Liver (tissue), 3 donors: ENCODE measurements around the gene FLOT1.
A peak's percentile ranks its signal among the peaks of the same experiment; 100 is the strongest.

Source experiments
- EGR1 ChIP-seq, 2 donors: IDR thresholded peaks; 2 replicates each; pipeline ENCODE4 v1.6.1; 2016 to 2018; ENCODE audit warnings: antibody characterized with exemption in 2 of 2, low read depth in 2 of 2
- FOXA1 ChIP-seq: IDR thresholded peaks from 2 replicates; pipeline ENCODE4 v1.6.1; 2016; ENCODE audit warnings: antibody characterized with exemption
- GABPA ChIP-seq, 2 donors: IDR thresholded peaks in 1 of 2; conservative IDR thresholded peaks in 1 of 2; 2 replicates each; pipeline ENCODE4 v1.6.1; 2016; ENCODE audit warnings: antibody characterized with exemption in 2 of 2, mild to moderate bottlenecking in 1 of 2, moderate library complexity in 1 of 2
- HNF4A ChIP-seq, 2 donors: conservative IDR thresholded peaks; 2 replicates each; pipeline ENCODE4 v1.6.1; 2016; ENCODE audit warnings: antibody characterized with exemption in 2 of 2, mild to moderate bottlenecking in 2 of 2
- JUND ChIP-seq, 2 donors: IDR thresholded peaks; 2 replicates each; pipeline ENCODE4 v1.6.1; 2016; ENCODE audit warnings: antibody characterized with exemption in 2 of 2
- MAX ChIP-seq: IDR thresholded peaks from 2 replicates; pipeline ENCODE4 v1.6.1; 2016; ENCODE audit warnings: antibody characterized with exemption
- RAD21 ChIP-seq, 2 donors: IDR thresholded peaks; 2 replicates each; pipeline ENCODE4 v1.6.1; 2016; ENCODE audit warnings: antibody characterized with exemption in 2 of 2, mild to moderate bottlenecking in 2 of 2
- REST ChIP-seq: IDR thresholded peaks from 2 replicates; pipeline ENCODE4 v1.6.1; 2016; ENCODE audit warnings: antibody characterized with exemption, mild to moderate bottlenecking
- SP1 ChIP-seq: IDR thresholded peaks from 2 replicates; pipeline ENCODE4 v1.6.1; 2018; ENCODE audit warnings: antibody characterized with exemption, mild to moderate bottlenecking
- TAF1 ChIP-seq: conservative IDR thresholded peaks from 2 replicates; pipeline ENCODE4 v1.6.1; 2016; ENCODE audit warnings: antibody characterized with exemption, mild to moderate bottlenecking
- YY1 ChIP-seq: IDR thresholded peaks from 2 replicates; pipeline ENCODE4 v1.6.1; 2016; ENCODE audit warnings: antibody characterized with exemption, mild to moderate bottlenecking
- TF ChIP-seq, protein P1 (sequence below): fragments of 150-350 bp; IDR thresholded peaks from 2 replicates; pipeline ENCODE4 v1.5.1; 2017; ENCODE audit warnings: improper control_type of control experiment, low read depth, low read length; ENCODE audit not compliant: missing input control
- TF ChIP-seq, protein P2 (sequence below): IDR thresholded peaks from 2 replicates; pipeline ENCODE4 v1.6.1; 2016; ENCODE audit warnings: antibody characterized with exemption
- donor health status: healthy.
- donor health status: healthy.

- TF ChIP-seq REST (no peak), YY1 (no peak), MAX (no peak), RAD21 (IDR thresholded peaks at IDR 0.05) (peak; percentile 22 to 36), GABPA (IDR thresholded peaks at IDR 0.05 in 1 of 2, conservative IDR thresholded peaks at IDR 0.05 in 1 of 2) (no peak), TAF1 (no peak), FOXA1 (no peak), SP1 (peak; percentile 68), HNF4A (conservative IDR thresholded peaks at IDR 0.05) (no peak), JUND (IDR thresholded peaks at IDR 0.05) (no peak), EGR1 (IDR thresholded peaks at IDR 0.05; ENCODE audit: low read depth in 2 of 2) (no peak)
- TF ChIP-seq, protein P1, sequence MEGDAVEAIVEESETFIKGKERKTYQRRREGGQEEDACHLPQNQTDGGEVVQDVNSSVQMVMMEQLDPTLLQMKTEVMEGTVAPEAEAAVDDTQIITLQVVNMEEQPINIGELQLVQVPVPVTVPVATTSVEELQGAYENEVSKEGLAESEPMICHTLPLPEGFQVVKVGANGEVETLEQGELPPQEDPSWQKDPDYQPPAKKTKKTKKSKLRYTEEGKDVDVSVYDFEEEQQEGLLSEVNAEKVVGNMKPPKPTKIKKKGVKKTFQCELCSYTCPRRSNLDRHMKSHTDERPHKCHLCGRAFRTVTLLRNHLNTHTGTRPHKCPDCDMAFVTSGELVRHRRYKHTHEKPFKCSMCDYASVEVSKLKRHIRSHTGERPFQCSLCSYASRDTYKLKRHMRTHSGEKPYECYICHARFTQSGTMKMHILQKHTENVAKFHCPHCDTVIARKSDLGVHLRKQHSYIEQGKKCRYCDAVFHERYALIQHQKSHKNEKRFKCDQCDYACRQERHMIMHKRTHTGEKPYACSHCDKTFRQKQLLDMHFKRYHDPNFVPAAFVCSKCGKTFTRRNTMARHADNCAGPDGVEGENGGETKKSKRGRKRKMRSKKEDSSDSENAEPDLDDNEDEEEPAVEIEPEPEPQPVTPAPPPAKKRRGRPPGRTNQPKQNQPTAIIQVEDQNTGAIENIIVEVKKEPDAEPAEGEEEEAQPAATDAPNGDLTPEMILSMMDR = no peak
- TF ChIP-seq, protein P2, sequence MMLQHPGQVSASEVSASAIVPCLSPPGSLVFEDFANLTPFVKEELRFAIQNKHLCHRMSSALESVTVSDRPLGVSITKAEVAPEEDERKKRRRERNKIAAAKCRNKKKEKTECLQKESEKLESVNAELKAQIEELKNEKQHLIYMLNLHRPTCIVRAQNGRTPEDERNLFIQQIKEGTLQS = no peak
Observed at GRCh38 chr6:30749554-30750378, 7.3 kb upstream of the FLOT1 start.
